Measurements from ENCODE around the gene SIAH3.

The SIAH3 gene

GRCh38 chr13:45850027-45850613 is 1.4 kb downstream of the SIAH3 start:
- H3K4me1 ChIP-seq (ENCODE audit: insufficient read depth, low read length) = peaks cover 12% of the 10 kb centered on the region
- H3K9me3 ChIP-seq (ENCODE audit: insufficient read depth, low read length, severe bottlenecking) = no peaks in the 10 kb centered on the region
- H3K79me2 ChIP-seq (ENCODE audit: insufficient read depth, low read length) = no peaks in the 10 kb centered on the region
- H2AFZ ChIP-seq (ENCODE audit: low read depth, low read length) = no peak overlapping the region
- no peaks in the 10 kb centered on the region for H3K36me3 ChIP-seq (ENCODE audit: insufficient read depth, low read length)
- H3K27me3 ChIP-seq (ENCODE audit: insufficient read depth, low read length, poor library complexity) = peaks cover 29% of the 10 kb centered on the region
- TF ChIP-seq CTCF (IDR thresholded peaks at IDR 0.05; ENCODE audit: borderline replicate concordance, extremely low read depth, low read length, poor library complexity, severe bottlenecking) (no peak), EZH2 (IDR thresholded peaks at IDR 0.05; ENCODE audit: borderline replicate concordance, low read depth, low read length, severe bottlenecking) (no peak)
- no peak overlapping the region for H3K4me2 ChIP-seq (ENCODE audit: insufficient read depth, low read length)
- H4K20me1 ChIP-seq (ENCODE audit: insufficient read depth, low read length) = no peaks in the 10 kb centered on the region; the same call in 1 of the 2 replicates
- H3K9ac ChIP-seq (ENCODE audit: low read depth, low read length) = no peak overlapping the region
- DNase-seq (no peak), ATAC-seq (ENCODE audit: insufficient read depth, low read depth) (no peak)
- no peak overlapping the region for H3K27ac ChIP-seq (ENCODE audit: low read length)
- no peak overlapping the region for H3K4me3 ChIP-seq (ENCODE audit: low read depth in 1 of 2, low read length in 2 of 2)

GRCh38 chr13:45849408-45849807 is 2.1 kb downstream of the SIAH3 start:
- no peak overlapping the region for H2AFZ ChIP-seq (ENCODE audit: low read depth, low read length)
- no peak overlapping the region for H3K4me3 ChIP-seq (ENCODE audit: low read depth in 1 of 2, low read length in 2 of 2)
- no peak overlapping the region for H3K9ac ChIP-seq (ENCODE audit: low read depth, low read length)
- DNase-seq (no peak), ATAC-seq (ENCODE audit: insufficient read depth, low read depth) (no peak)
- no peaks in the 10 kb centered on the region for H3K36me3 ChIP-seq (ENCODE audit: insufficient read depth, low read length)
- no peak overlapping the region for H3K27ac ChIP-seq (ENCODE audit: low read length)
- no peak overlapping the region for H3K4me2 ChIP-seq (ENCODE audit: insufficient read depth, low read length)
- no peaks in the 10 kb centered on the region for H3K79me2 ChIP-seq (ENCODE audit: insufficient read depth, low read length)
- H3K4me1 ChIP-seq (ENCODE audit: insufficient read depth, low read length) = peaks cover 12% of the 10 kb centered on the region
- no peaks in the 10 kb centered on the region; the same call in 1 of the 2 replicates for H4K20me1 ChIP-seq (ENCODE audit: insufficient read depth, low read length)
- TF ChIP-seq CTCF (IDR thresholded peaks at IDR 0.05; ENCODE audit: borderline replicate concordance, extremely low read depth, low read length, poor library complexity, severe bottlenecking) (no peak), EZH2 (IDR thresholded peaks at IDR 0.05; ENCODE audit: borderline replicate concordance, low read depth, low read length, severe bottlenecking) (no peak)
- peaks cover 37% of the 10 kb centered on the region for H3K27me3 ChIP-seq (ENCODE audit: insufficient read depth, low read length, poor library complexity)
- H3K9me3 ChIP-seq (ENCODE audit: insufficient read depth, low read length, severe bottlenecking) = no peaks in the 10 kb centered on the region

- Histone ChIP-seq H3K9me3 (ENCODE audit: insufficient read depth, low read length, severe bottlenecking) (no peaks in the 10 kb centered on the region), H3K4me2 (ENCODE audit: insufficient read depth, low read length) (peak overlapping the region; percentile 31; the same call in 1 of the 2 replicates), H3K27ac (ENCODE audit: low read length) (no peak overlapping the region; the same call in 1 of the 2 replicates), H3K27me3 (ENCODE audit: insufficient read depth, low read length, poor library complexity) (peaks cover 40% of the 10 kb centered on the region), H4K20me1 (ENCODE audit: insufficient read depth, low read length) (no peaks in the 10 kb centered on the region; the same call in 1 of the 2 replicates), H2AFZ (ENCODE audit: low read depth, low read length) (0 out of 2 replicates have a peak overlapping the region, but pooled peaks have one; percentile 30), H3K79me2 (ENCODE audit: insufficient read depth, low read length) (no peaks in the 10 kb centered on the region), H3K4me1 (ENCODE audit: insufficient read depth, low read length) (peaks cover 12% of the 10 kb centered on the region), H3K9ac (ENCODE audit: low read depth, low read length) (no peak overlapping the region), H3K4me3 (ENCODE audit: low read depth in 1 of 2, low read length in 2 of 2) (no peak overlapping the region), H3K36me3 (ENCODE audit: insufficient read depth, low read length) (no peaks in the 10 kb centered on the region)
- TF ChIP-seq CTCF (IDR thresholded peaks at IDR 0.05; ENCODE audit: borderline replicate concordance, extremely low read depth, low read length, poor library complexity, severe bottlenecking) = no peak
- TF ChIP-seq EZH2 (IDR thresholded peaks at IDR 0.05; ENCODE audit: borderline replicate concordance, low read depth, low read length, severe bottlenecking) = no peak
- DNase-seq (peak; percentile 33), ATAC-seq (ENCODE audit: insufficient read depth, low read depth) (peak; percentile 84)
Measured at GRCh38 chr13:45847554-45848224, 3.9 kb downstream of the SIAH3 start.

All from DND-41 (cell line).